Endothelial cell (in vitro differentiated cells): ENCODE data around the gene MIS12. TPM values are rescaled to one million over a fixed set of nuclear protein-coding genes. Genes with fewer than 3 reads are reported as not detected.

ENCODE experiments used
- DNase-seq: peaks from one replicate; pipeline ENCODE4 v3.0.0; 2021; ENCODE audit warnings: low spot score
- H3K27ac Mint-ChIP-seq: one replicate; pipeline ENCODE4 v1.8.0; 2021; ENCODE audit warnings: mixed read lengths, inconsistent platforms; ENCODE audit not compliant: unreplicated experiment
- H3K27me3 Mint-ChIP-seq: one replicate; pipeline ENCODE4 v1.8.0; 2021; ENCODE audit warnings: mild to moderate bottlenecking, moderate library complexity, mixed read lengths, inconsistent platforms; ENCODE audit not compliant: unreplicated experiment
- H3K36me3 Mint-ChIP-seq: one replicate; pipeline ENCODE4 v1.8.0; 2021; ENCODE audit warnings: mild to moderate bottlenecking, low read depth, mixed read lengths, inconsistent platforms; ENCODE audit not compliant: unreplicated experiment
- H3K4me1 Mint-ChIP-seq: one replicate; pipeline ENCODE4 v1.8.0; 2021; ENCODE audit warnings: mild to moderate bottlenecking, mixed read lengths, inconsistent platforms; ENCODE audit not compliant: unreplicated experiment
- H3K4me3 Mint-ChIP-seq: one replicate; pipeline ENCODE4 v1.8.0; 2021; ENCODE audit warnings: mild to moderate bottlenecking, mixed read lengths, inconsistent platforms; ENCODE audit not compliant: unreplicated experiment
- H3K9me3 Mint-ChIP-seq: one replicate; pipeline ENCODE4 v1.8.0; 2021; ENCODE audit warnings: mixed read lengths, inconsistent platforms; ENCODE audit not compliant: unreplicated experiment
- CTCF ChIP-seq: fragments of 200-600 bp; sonication (generic); IDR thresholded peaks from one replicate; pipeline ENCODE4 v1.5.0; 2021; ENCODE audit warnings: antibody characterized with exemption; ENCODE audit not compliant: unreplicated experiment
- total RNA-seq: library from RNA; stranded (reverse); fragmentation: NEBNext Ultra II Directional; extraction: Animal tissue kit (Norgen Biotek cat#: 25700); gene quantifications from one replicate; pipeline ENCODE4 v1.2.1, GENCODE V29; 2021; ENCODE audit not compliant: unreplicated experiment

Gene MIS12
- total RNA-seq, 1 donor from 2014 or later: 17.2 TPM

GRCh38 chr17:5443728-5444127 is 42.6 kb upstream of the MIS12 start:
- no peak for TF ChIP-seq CTCF
- Mint-ChIP-seq H3K27me3 (no peaks in the 10 kb centered on the region), H3K36me3 (peaks cover 23% of the 10 kb centered on the region), H3K9me3 (no peaks in the 10 kb centered on the region), H3K27ac (no peak overlapping the region), H3K4me1 (peaks cover 8% of the 10 kb centered on the region), H3K4me3 (no peak overlapping the region)
- DNase-seq: no peak

GRCh38 chr17:5444209-5444608 is 42.2 kb upstream of the MIS12 start:
- peaks cover 8% of the 10 kb centered on the region for H3K4me1 Mint-ChIP-seq
- TF ChIP-seq CTCF: no peak
- peak overlapping the region; percentile 42 for H3K4me3 Mint-ChIP-seq
- peaks cover 23% of the 10 kb centered on the region for H3K36me3 Mint-ChIP-seq
- H3K27ac Mint-ChIP-seq: no peak overlapping the region
- no peak for DNase-seq
- no peaks in the 10 kb centered on the region for H3K27me3 Mint-ChIP-seq
- H3K9me3 Mint-ChIP-seq: no peaks in the 10 kb centered on the region

GRCh38 chr17:5446786-5447185 is 39.6 kb upstream of the MIS12 start:
- no peak overlapping the region for H3K4me3 Mint-ChIP-seq
- DNase-seq: no peak
- H3K36me3 Mint-ChIP-seq: peaks cover 42% of the 10 kb centered on the region
- no peaks in the 10 kb centered on the region for H3K4me1 Mint-ChIP-seq
- H3K27me3 Mint-ChIP-seq: no peaks in the 10 kb centered on the region
- no peak overlapping the region for H3K27ac Mint-ChIP-seq
- H3K9me3 Mint-ChIP-seq: no peaks in the 10 kb centered on the region
- TF ChIP-seq CTCF: no peak

GRCh38 chr17:5464717-5465507 is 21.5 kb upstream of the MIS12 start:
- Mint-ChIP-seq H3K36me3 (peaks cover 20% of the 10 kb centered on the region), H3K4me3 (peak overlapping the region; percentile 18), H3K27me3 (peaks cover 5% of the 10 kb centered on the region), H3K27ac (no peak overlapping the region), H3K4me1 (peaks cover 30% of the 10 kb centered on the region), H3K9me3 (no peaks in the 10 kb centered on the region)
- no peak for TF ChIP-seq CTCF
- DNase-seq: no peak

- no peak overlapping the region for H3K4me3 Mint-ChIP-seq
- no peak for DNase-seq
- H3K9me3 Mint-ChIP-seq: no peaks in the 10 kb centered on the region
- H3K27me3 Mint-ChIP-seq: peaks cover 5% of the 10 kb centered on the region
- H3K27ac Mint-ChIP-seq: no peak overlapping the region
- H3K36me3 Mint-ChIP-seq: peaks cover 14% of the 10 kb centered on the region
- no peak for TF ChIP-seq CTCF
- peaks cover 30% of the 10 kb centered on the region for H3K4me1 Mint-ChIP-seq
These were observed 20.1 kb upstream of the MIS12 start for GRCh38 chr17:5466295-5466694.
